HG02970 (cell line): ENCODE measurements around the gene ABLIM3.
"Not testable (repeated sequence)": the region's sequence is repeated elsewhere in the genome, so short reads cannot be mapped to it uniquely, and the experiment has no call there.

ENCODE experiments used
- ATAC-seq: cut with Tn5 transposase; IDR thresholded peaks from one replicate; pipeline ENCODE4 v1.9.1; 2021; ENCODE audit warnings: mild to moderate bottlenecking, moderate library complexity, moderate number of reproducible peaks; ENCODE audit not compliant: unreplicated experiment, low FRiP score

The ABLIM3 gene

GRCh38 chr5:149182241-149182640, 40.9 kb downstream of the ABLIM3 start:
- ATAC-seq = no peak

DNA sequence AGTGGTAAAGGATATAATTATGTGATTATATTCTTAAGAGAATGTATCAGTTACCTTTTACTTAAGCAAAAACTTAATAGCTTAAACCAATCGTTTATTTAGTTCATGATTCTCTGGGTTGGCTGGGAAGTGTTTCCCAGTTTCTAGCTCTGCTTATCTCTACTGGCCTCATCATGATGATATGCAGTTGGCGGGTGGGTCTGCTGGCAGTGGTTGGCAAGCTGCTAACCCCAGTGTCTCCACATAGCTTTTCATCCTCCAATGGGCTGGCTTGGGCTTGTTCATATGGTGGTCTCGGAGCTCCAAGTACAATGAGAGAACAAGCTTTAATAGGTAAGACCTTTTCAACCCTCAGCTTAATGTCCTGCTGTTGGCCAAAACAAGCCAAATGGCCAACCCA, 43.8 kb downstream of the ABLIM3 start:
- no peak for ATAC-seq

DNA sequence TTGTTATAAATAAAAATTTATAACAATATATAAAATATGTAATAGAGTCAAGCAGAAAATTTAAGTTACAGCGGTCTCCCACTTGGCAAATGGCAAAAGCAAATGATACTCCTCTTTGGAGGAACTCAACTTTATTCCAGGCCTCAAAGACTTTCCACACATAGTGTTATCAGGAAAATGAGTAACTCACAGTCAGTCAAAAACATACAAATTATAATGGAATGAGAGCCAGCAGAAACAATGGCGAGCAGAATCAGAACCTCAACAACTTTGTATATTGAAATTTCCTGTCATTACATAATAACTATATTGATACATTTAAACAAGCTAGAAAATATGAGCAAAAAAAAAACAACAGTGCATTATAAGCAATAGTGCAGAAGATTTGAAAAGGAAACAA, 45.2 kb downstream of the ABLIM3 start:
- ATAC-seq = no peak

- ATAC-seq = not testable (repeated sequence)
These were observed 46.3 kb downstream of the ABLIM3 start for GRCh38 chr5:149187617-149188016.

GRCh38 chr5:149188383-149188782, 47.1 kb downstream of the ABLIM3 start:
- ATAC-seq = no peak

- ATAC-seq = no peak
These were observed 54.1 kb downstream of the ABLIM3 start for GRCh38 chr5:149195337-149195887.

- ATAC-seq = no peak
These were observed 54.7 kb downstream of the ABLIM3 start for GRCh38 chr5:149195962-149196361.

DNA sequence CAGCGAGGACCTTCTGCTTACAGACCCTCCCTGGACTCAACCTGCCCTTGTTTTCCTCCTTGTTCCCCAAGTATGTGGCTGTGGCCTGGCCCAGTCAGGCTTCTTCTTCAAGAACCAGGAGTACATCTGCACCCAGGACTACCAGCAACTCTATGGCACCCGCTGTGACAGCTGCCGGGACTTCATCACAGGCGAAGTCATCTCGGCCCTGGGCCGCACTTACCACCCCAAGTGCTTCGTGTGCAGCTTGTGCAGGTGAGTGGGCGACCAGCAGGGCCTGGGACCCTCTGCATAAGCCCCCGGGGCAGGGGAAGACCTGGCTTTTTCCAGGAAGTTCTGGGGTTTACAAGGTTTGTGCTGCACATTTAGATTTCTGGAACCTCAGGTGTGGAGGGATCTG, 56.9 kb downstream of the ABLIM3 start:
- no peak for ATAC-seq

GRCh38 chr5:149200355-149200754, 59.1 kb downstream of the ABLIM3 start:
- ATAC-seq = no peak

- ATAC-seq = no peak
These were observed 59.9 kb downstream of the ABLIM3 start for GRCh38 chr5:149201121-149201637.

- no peak for ATAC-seq
These were observed 61.7 kb downstream of the ABLIM3 start for GRCh38 chr5:149202910-149203451.

GRCh38 chr5:149203921-149204441, 62.7 kb downstream of the ABLIM3 start:
- ATAC-seq = no peak

GRCh38 chr5:149205625-149206523, 64.6 kb downstream of the ABLIM3 start:
- ATAC-seq = no peak

DNA sequence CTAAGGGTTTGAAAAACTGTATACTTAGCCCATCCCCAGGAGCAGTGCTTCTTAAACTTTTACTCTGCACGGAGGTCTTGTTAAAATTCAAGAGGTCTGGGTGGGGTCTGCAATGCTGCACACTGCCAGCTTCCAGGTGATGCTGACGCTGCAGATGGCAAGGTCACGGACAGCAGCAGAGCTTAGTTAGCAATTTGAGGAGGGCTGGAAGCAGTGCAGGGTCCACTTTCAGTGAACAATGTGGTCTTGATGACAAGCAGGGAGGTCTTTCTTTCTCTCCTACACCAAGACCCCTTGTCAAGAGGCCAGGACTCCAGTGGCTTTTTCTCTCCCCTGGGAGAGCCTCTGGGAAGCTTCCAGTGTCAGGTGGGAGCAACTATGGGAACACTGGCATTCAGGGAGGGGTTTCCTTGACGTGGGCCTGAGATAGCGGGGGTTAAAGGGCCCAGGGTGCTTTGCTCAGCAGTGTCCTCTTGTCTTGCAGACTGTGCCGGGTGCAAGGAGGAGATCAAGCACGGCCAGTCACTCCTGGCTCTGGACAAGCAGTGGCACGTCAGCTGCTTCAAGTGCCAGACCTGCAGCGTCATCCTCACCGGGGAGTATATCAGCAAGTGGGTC, 65.3 kb downstream of the ABLIM3 start:
- ATAC-seq = no peak

GRCh38 chr5:149207831-149208230, 66.5 kb downstream of the ABLIM3 start:
- ATAC-seq = no peak

DNA sequence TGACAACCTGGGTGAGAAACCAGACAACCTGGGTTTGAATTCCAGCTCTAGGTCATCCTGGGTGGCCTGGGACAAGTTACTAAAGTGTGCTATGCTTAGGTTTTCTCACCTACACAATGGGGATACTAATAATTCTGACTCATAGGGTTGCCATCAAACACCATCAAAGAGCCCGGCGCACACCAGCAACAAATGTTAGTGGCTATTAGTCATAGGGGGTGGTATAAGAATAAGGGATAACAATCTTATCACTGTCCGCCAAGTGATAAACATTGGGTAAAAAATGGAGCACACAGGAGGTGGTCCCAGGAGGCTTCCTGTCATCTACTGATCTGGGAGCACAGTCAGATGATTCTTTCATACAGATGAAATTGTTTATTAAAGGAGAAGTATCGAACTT, 68.9 kb downstream of the ABLIM3 start:
- no peak for ATAC-seq

GRCh38 chr5:149210968-149211490, 69.7 kb downstream of the ABLIM3 start:
- no peak for ATAC-seq

GRCh38 chr5:149211566-149211965, 70.3 kb downstream of the ABLIM3 start:
- ATAC-seq = no peak

GRCh38 chr5:149212198-149212951, 71.1 kb downstream of the ABLIM3 start:
- ATAC-seq = no peak
